ENCODE data around the gene CNOT10. TPM values are rescaled to one million over a fixed set of nuclear protein-coding genes. Genes with fewer than 3 reads are reported as not detected.
"Not testable (repeated sequence)": the region's sequence is repeated elsewhere in the genome, so short reads cannot be mapped to it uniquely, and the experiment has no call there.

CNOT10 gene
- total RNA-seq, 3 donors from 2014 or later: 27.8 to 34.9 (median 28.3) TPM

DNA sequence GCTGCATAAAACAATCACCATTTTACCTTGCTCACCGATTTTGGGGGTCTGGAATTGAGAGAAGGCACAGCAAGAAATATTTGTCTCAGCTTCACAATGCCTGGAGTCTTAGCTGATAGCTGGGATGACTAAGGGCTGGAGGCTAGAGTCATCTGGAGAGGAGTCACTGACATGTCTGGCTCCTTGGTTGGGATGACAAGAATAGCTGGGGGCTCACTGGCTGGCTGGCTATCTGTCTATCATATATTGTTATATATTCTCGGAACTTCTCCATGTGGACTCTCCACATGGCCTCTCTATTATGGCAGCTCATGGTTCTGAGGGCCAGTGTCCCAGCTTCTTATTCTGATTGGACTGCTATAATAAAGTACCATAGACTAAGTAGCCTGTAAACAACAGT, 112.8 kb downstream of the CNOT10 start:
- TF ChIP-seq, protein P1, sequence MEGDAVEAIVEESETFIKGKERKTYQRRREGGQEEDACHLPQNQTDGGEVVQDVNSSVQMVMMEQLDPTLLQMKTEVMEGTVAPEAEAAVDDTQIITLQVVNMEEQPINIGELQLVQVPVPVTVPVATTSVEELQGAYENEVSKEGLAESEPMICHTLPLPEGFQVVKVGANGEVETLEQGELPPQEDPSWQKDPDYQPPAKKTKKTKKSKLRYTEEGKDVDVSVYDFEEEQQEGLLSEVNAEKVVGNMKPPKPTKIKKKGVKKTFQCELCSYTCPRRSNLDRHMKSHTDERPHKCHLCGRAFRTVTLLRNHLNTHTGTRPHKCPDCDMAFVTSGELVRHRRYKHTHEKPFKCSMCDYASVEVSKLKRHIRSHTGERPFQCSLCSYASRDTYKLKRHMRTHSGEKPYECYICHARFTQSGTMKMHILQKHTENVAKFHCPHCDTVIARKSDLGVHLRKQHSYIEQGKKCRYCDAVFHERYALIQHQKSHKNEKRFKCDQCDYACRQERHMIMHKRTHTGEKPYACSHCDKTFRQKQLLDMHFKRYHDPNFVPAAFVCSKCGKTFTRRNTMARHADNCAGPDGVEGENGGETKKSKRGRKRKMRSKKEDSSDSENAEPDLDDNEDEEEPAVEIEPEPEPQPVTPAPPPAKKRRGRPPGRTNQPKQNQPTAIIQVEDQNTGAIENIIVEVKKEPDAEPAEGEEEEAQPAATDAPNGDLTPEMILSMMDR (IDR thresholded peaks at IDR 0.05): no peak
- Histone ChIP-seq H3K4me3 (no peak overlapping the region), H3K9me3 (no peaks in the 10 kb centered on the region), H3K36me3 (ENCODE audit: low read depth) (no peaks in the 10 kb centered on the region), H3K4me1 (ENCODE audit: low read depth) (no peaks in the 10 kb centered on the region)
- intact Hi-C loops (cut with DNase I, micrococcal nuclease): no loop called here
- DNase-seq (no peak), ATAC-seq (no peak)

GRCh38 chr3:32801440-32801839, 116.5 kb downstream of the CNOT10 start:
- H3K4me3 ChIP-seq, DNase-seq, ATAC-seq: not testable (repeated sequence)

DNA sequence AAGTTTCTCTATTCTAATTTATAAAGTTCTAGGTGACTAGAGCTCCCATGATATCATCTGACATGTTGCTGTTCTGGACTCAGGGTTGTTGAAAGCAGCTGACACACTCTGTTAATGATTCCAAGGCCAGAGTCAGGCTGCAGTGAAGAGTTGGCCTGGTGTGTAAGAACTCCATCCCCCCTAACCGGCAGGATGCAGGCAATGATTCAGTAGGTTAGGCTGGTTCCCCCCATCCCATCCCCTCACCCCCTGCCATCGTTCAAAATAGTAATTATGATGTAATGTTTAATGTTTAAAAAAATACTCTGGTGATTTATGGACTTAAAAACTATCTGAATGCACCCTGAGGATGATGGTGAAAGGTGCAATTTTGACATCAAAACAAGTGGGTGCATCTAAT, 128.2 kb downstream of the CNOT10 start:
- ATAC-seq (no peak), DNase-seq (no peak)
- H3K9me3 ChIP-seq: no peaks in the 10 kb centered on the region
- H3K4me1 ChIP-seq (ENCODE audit: low read depth): peaks cover 13% of the 10 kb centered on the region
- no peaks in the 10 kb centered on the region for H3K36me3 ChIP-seq (ENCODE audit: low read depth)
- intact Hi-C loops (cut with DNase I, micrococcal nuclease): no loop called here
- no peak overlapping the region for H3K4me3 ChIP-seq
- TF ChIP-seq, protein P1 (IDR thresholded peaks at IDR 0.05): no peak

More at GRCh38 chr3:32801440-32801839, 116.5 kb downstream of the CNOT10 start:
- H3K36me3 ChIP-seq (ENCODE audit: low read depth); H3K9me3 ChIP-seq; H3K4me1 ChIP-seq (ENCODE audit: low read depth); intact Hi-C loops (cut with DNase I, micrococcal nuclease): not testable (repeated sequence)

- Histone ChIP-seq H3K4me1 (ENCODE audit: low read depth) (peaks cover 13% of the 10 kb centered on the region), H3K36me3 (ENCODE audit: low read depth) (no peaks in the 10 kb centered on the region), H3K9me3 (no peaks in the 10 kb centered on the region), H3K4me3 (no peak overlapping the region)
- DNase-seq: no peak
- intact Hi-C loops (cut with DNase I, micrococcal nuclease): no loop called here
- ATAC-seq: no peak
- TF ChIP-seq, protein P1 (IDR thresholded peaks at IDR 0.05): no peak
These were observed 129.4 kb downstream of the CNOT10 start for GRCh38 chr3:32814361-32814760.

- ATAC-seq (no peak), DNase-seq (no peak)
- peaks cover 13% of the 10 kb centered on the region for H3K4me1 ChIP-seq (ENCODE audit: low read depth)
- intact Hi-C loops (cut with DNase I, micrococcal nuclease): no loop called here
- no peak overlapping the region for H3K4me3 ChIP-seq
- no peaks in the 10 kb centered on the region for H3K9me3 ChIP-seq
- TF ChIP-seq, protein P1 (IDR thresholded peaks at IDR 0.05): no peak
- H3K36me3 ChIP-seq (ENCODE audit: low read depth): no peaks in the 10 kb centered on the region
These were observed 131.0 kb downstream of the CNOT10 start for GRCh38 chr3:32815841-32816438.

DNA sequence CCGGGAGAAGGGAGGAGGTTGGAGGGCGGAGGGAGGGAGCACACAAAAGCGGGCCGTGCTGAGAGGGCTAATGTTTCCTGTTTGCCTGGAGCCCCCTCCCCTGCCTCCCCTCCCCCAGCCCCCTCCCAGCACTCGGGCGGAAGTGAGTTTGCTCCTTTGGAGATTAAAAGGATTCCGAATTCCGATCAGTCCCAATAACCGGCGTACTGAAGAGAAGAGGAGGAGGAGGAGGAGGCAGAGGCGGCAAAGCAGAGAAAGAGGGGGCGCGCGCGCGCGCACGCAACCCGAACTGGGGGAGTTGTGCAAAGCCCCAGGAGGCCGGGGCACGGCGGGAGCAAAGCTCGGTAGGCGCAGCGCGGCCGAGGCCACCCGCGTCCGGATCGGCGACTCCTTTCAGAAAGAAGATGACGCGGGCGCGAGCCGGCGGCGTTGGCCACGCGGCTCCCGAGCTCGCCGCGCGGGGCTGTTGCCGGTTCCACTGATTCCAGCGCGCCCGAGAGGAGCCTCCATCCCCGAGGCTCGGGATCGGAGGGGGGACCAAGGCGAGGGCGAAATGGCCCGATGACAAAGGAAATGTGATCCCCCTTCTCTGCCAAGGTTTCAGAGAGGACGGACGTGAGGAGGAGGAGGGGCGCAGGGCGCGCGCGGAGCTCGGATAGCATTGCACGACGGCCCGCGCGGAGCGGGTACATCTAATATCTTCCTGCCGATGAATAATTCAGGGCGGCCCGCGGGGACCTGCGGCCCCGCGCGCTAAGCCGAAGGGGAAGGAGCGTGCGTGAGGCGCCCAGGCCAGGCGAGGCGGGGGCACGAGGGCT, 131.7 kb downstream of the CNOT10 start:
- Histone ChIP-seq H3K4me1 (ENCODE audit: low read depth) (peaks cover 13% of the 10 kb centered on the region), H3K9me3 (no peaks in the 10 kb centered on the region), H3K36me3 (ENCODE audit: low read depth) (no peaks in the 10 kb centered on the region), H3K4me3 (no peak overlapping the region)
- DNase-seq: no peak
- TF ChIP-seq, protein P1 (IDR thresholded peaks at IDR 0.05): no peak
- intact Hi-C loops (cut with DNase I, micrococcal nuclease): no loop called here
- ATAC-seq: no peak

Measured in mucosa of descending colon (tissue), 3 donors.